H54 (cell line): Measurements from ENCODE around the gene MBD3L2.

Experiments
- DNase-seq: peaks from one replicate; pipeline ENCODE4 v3.0.0; 2011; ENCODE audit warnings: low spot score, mixed read lengths; ENCODE audit not compliant: insufficient read length
- FAIRE-seq: peaks from 3 replicates; lab custom pipeline; 2011; peaks lifted over from hg19 to GRCh38; lab: Jason Lieb, UNC
- POLR2A ChIP-seq: IDR thresholded peaks from 2 replicates; pipeline ENCODE4 v1.6.1; 2011; ENCODE audit warnings: low read depth, mild to moderate bottlenecking, low read length

MBD3L2 gene

GRCh38 chr19:7083076-7083956 is 34.2 kb downstream of the MBD3L2 start:
- TF ChIP-seq POLR2A, result no peak
- no peak for DNase-seq
- FAIRE-seq, result no peak

DNA sequence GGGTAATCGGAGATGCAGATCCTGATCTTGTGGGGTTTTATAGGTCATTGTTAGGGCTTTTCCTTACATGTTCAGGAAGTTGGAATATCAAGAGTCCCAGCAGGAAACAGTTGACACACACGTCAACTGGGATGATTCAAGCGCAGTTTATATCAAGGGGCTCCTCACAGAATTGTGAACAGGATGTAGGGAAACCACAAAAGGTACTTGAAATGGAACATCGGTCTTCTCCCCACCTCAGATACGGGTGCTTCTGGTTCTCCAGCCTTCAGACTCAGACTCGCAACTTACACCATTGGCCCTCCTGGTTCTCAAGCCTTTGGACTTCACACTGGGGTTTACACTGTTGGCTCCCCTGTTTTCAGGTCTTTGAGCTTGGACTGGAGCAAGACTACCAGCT is 39.9 kb downstream of the MBD3L2 start:
- no peak for FAIRE-seq
- no peak for TF ChIP-seq POLR2A
- DNase-seq, result no peak

DNA sequence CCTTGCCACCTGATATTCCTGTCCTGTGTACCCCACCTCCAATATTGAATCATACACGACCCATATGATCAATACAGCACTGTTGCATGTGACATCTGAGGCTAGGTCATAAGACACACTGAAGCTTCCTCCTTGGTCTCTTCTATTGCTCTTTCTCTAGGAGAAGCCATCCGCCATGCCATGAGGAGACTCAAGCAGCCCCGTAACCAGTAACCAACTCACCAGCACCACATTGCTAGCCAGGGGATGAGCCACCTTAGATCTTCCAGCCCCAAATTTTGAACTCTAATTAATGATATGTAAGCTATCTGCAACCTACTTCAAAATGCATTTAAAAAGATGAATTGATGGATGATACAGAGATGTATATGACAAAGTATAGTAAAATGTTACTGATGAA is 49.0 kb downstream of the MBD3L2 start:
- TF ChIP-seq POLR2A, result no peak
- FAIRE-seq (no peak), DNase-seq (no peak)

GRCh38 chr19:7098701-7099596 is 49.8 kb downstream of the MBD3L2 start:
- FAIRE-seq (peak; percentile 30), DNase-seq (peak; percentile 86)
- peak; percentile 57 for TF ChIP-seq POLR2A

DNA sequence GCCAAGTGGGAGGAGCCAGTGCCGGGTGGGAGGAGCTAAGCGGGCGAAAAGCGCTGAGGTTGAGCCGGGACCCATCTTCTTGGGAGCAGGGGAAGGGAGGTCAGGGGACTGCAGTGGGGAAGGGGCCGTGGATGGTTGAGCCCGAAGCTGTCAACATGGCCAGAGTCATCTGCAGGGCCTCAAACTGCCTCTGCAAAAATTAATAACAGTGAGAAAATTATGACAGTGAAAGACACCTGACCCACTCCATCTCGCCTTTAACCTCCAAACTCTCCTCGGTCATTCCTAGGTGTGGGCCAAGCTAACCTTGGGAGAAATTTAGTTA is 50.4 kb downstream of the MBD3L2 start:
- TF ChIP-seq POLR2A, result no peak
- no peak for DNase-seq
- FAIRE-seq, result no peak
